WERI-Rb-1 (cell line): Measurements from ENCODE around the gene ELOVL2.
"Not testable (repeated sequence)": the region's sequence is repeated elsewhere in the genome, so short reads cannot be mapped to it uniquely, and the experiment has no call there.

ENCODE experiments used
- DNase-seq: peaks from one replicate; pipeline ENCODE4 v3.0.0-alpha.2; 2020
- H3K27ac ChIP-seq: fragments of 250-450 bp; sonication (Bioruptor Pico); 2 replicates; pipeline ENCODE4 v1.5.1; 2020; ENCODE audit warnings: mild to moderate bottlenecking, moderate library complexity
- H3K27me3 ChIP-seq: fragments of 250-450 bp; sonication (Bioruptor Pico); 2 replicates; pipeline ENCODE4 v1.5.1; 2021; ENCODE audit warnings: mild to moderate bottlenecking, low read depth, moderate library complexity; ENCODE audit not compliant: insufficient read depth, severe bottlenecking
- H3K36me3 ChIP-seq: fragments of 250-450 bp; sonication (Bioruptor Pico); 2 replicates; pipeline ENCODE4 v1.5.1; 2020; ENCODE audit warnings: mild to moderate bottlenecking, moderate library complexity
- H3K4me3 ChIP-seq: 2 replicates; pipeline ENCODE4 v1.5.1; 2011; ENCODE audit warnings: low read depth, mild to moderate bottlenecking, control low read depth, low read length
- H3K9me3 ChIP-seq: fragments of 250-450 bp; sonication (Bioruptor Pico); 2 replicates; pipeline ENCODE4 v1.5.1; 2021; ENCODE audit warnings: mild to moderate bottlenecking, moderate library complexity; ENCODE audit not compliant: severe bottlenecking
- CTCF ChIP-seq: IDR thresholded peaks from 2 replicates; pipeline ENCODE4 v1.5.1; 2011; ENCODE audit warnings: low read depth, mild to moderate bottlenecking, control low read depth, inconsistent platforms, low read length

Gene ELOVL2, protein sequence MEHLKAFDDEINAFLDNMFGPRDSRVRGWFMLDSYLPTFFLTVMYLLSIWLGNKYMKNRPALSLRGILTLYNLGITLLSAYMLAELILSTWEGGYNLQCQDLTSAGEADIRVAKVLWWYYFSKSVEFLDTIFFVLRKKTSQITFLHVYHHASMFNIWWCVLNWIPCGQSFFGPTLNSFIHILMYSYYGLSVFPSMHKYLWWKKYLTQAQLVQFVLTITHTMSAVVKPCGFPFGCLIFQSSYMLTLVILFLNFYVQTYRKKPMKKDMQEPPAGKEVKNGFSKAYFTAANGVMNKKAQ

DNA sequence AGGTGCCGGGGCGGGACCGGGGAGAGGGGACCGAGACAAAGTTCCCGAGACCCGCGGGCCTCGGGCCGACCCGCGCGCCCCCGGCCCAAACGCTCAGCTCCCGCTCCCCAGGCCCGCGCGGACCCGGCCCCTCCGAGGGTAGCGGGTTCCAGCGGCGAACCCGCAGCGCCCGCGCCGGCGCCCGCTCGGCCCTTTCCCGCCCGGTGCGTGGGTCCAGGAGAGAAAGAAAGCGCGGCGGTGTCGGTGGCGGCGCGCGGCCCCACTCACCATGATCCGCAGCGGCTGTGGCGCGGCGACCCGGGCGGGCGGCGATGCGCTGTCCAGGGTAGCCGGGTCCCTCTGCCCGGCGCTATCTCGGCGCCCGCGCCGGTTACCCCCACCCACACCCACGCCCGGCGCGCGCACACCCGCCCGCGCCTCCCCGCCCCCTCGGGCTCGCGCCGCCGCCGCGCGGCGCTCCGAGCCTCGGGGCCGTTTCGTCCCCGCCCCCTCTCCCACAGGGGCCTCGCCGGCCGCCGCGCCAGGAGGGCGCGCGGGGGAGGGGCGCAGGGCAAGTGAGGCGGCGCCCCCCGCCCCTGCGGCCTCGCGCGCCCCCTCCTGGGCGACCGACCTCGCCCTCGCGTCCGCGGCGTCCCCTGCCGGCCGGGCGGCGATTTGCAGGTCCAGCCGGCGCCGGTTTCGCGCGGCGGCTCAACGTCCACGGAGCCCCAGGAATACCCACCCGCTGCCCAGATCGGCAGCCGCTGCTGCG is at the start of gene ELOVL2:
Gene ELOVL2, minus strand, starts transcription at position 345 of the 751 bp plus-strand sequence. Its CDS starts 75 bp downstream, at position 270.
- peak within 1 kb of the TSS; percentile 97 for H3K27ac ChIP-seq
- peaks cover 7% of the 10 kb centered on the region for H3K36me3 ChIP-seq
- peak; percentile 84 for DNase-seq
- H3K9me3 ChIP-seq, result peaks cover 3% of the 10 kb centered on the region
- peak within 1 kb of the TSS; percentile 100 for H3K4me3 ChIP-seq
- TF ChIP-seq CTCF, result peak; percentile 95
- H3K27me3 ChIP-seq, result no peaks in the 10 kb centered on the region

- H3K36me3 ChIP-seq, result peaks cover 16% of the 10 kb centered on the region
- no peaks in the 10 kb centered on the region for H3K9me3 ChIP-seq
- peak overlapping the region; percentile 96 for H3K4me3 ChIP-seq
- H3K27me3 ChIP-seq, result no peaks in the 10 kb centered on the region
- DNase-seq, result no peak
- H3K27ac ChIP-seq, result peak overlapping the region; percentile 98
- no peak for TF ChIP-seq CTCF
Measured at GRCh38 chr6:11093376-11093625, 49.2 kb upstream of the ELOVL2 start.

- peak; percentile 90 for DNase-seq
- peak overlapping the region; percentile 98 for H3K27ac ChIP-seq
Measured at GRCh38 chr6:11092668-11093375, 48.7 kb upstream of the ELOVL2 start.

GRCh38 chr6:11091141-11091540 is 47.0 kb upstream of the ELOVL2 start:
- H3K9me3 ChIP-seq, H3K36me3 ChIP-seq, H3K27me3 ChIP-seq, DNase-seq, H3K4me3 ChIP-seq, H3K27ac ChIP-seq: not testable (repeated sequence)

More at GRCh38 chr6:11092668-11093375, 48.7 kb upstream of the ELOVL2 start:
- TF ChIP-seq CTCF, result no peak
- Histone ChIP-seq H3K9me3 (no peaks in the 10 kb centered on the region), H3K27me3 (no peaks in the 10 kb centered on the region), H3K36me3 (peaks cover 13% of the 10 kb centered on the region), H3K4me3 (peak overlapping the region; percentile 96)

DNA sequence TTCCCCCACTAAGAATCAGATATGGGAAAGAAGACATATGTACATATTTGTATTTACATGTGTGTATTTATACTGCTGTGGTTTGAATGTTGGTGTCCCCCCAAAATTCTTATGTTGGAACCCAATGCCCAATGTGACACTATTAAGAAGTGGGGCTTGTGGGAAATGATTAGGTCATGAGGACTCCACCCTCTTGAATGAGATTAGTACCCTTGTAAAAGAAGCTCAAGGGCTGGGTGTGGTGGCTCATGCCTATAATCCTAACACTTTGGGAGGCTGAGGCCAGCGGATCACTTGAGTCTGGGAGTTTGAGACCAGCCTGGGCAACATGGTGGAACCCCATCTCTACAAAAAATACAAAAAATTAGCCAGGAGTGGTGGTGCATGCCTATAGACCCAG is 45.6 kb upstream of the ELOVL2 start:
- H3K9me3 ChIP-seq, result no peaks in the 10 kb centered on the region
- H3K36me3 ChIP-seq, result no peaks in the 10 kb centered on the region
- H3K27me3 ChIP-seq, result no peaks in the 10 kb centered on the region
- no peak for DNase-seq
- TF ChIP-seq CTCF, result no peak
- H3K27ac ChIP-seq, result no peak overlapping the region
- H3K4me3 ChIP-seq, result no peak overlapping the region

GRCh38 chr6:11087141-11087812 is 43.2 kb upstream of the ELOVL2 start:
- H3K27me3 ChIP-seq, DNase-seq, H3K9me3 ChIP-seq: not testable (repeated sequence)

More at GRCh38 chr6:11087141-11087812, 43.2 kb upstream of the ELOVL2 start:
- not testable (repeated sequence) for H3K4me3 ChIP-seq, H3K27ac ChIP-seq, H3K36me3 ChIP-seq
